ENCODE data around the gene ACTBL2.

Gene ACTBL2

DNA sequence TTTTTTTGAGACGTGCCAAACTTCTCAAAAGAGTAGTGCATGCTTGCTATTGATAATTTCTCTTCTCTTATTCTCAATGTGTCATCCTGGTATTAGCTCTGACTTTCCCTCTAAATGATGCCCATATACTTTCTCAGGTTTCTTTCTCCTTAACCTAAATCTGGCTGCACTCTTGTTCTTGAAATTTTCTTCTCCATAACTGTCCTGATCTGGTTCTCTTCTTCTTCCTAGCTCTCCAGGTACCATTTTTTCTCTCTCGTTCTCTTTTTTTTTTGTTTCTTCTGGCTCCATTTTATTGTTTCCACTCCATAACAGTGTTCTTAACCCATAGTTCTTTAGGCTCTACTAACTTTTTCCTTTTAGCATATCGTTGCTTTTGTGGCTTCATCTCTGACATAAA lies 47.9 kb downstream of the ACTBL2 start:
- no peak overlapping the region for H2AFZ ChIP-seq (ENCODE audit: low read length, unreplicated experiment)
- H3K4me3 ChIP-seq (ENCODE audit: low read depth, low read length) = no peak overlapping the region
- peak overlapping the region; percentile 98 for H3K27ac ChIP-seq (ENCODE audit: low read depth, low read length)
- no peaks in the 10 kb centered on the region for H3K36me3 ChIP-seq (ENCODE audit: insufficient read depth, low read length)
- H3K79me2 ChIP-seq (ENCODE audit: control insufficient read depth, insufficient read depth, low read length, unreplicated experiment) = no peaks in the 10 kb centered on the region
- no peaks in the 10 kb centered on the region for H3K27me3 ChIP-seq (ENCODE audit: insufficient read depth, low read length)
- H3K4me1 ChIP-seq (ENCODE audit: control insufficient read depth, insufficient read depth, low read length, unreplicated experiment) = peaks cover 66% of the 10 kb centered on the region

DNA sequence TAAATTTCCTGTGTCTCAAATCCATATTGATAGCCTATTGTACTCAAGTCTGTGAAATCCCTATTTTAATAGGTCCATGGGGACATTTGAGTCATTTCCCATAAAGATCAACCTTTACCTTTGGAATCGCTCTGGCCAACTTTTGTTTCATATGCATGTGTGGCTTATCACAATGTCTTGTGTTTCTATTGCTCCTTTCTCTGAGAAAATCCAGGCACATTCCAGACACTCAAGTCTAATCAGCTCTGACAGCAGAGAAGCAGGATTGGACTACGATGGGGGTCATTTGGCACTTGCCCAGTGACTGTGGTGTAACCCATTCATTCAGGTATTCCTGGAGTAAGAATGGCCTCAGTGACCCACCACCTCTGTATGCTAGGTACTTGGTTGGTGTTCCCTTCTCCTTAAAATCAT lies 48.4 kb downstream of the ACTBL2 start:
- Histone ChIP-seq H3K4me3 (ENCODE audit: low read depth, low read length) (0 out of 2 replicates have a peak overlapping the region, but pooled peaks have one; percentile 3), H3K79me2 (ENCODE audit: control insufficient read depth, insufficient read depth, low read length, unreplicated experiment) (no peaks in the 10 kb centered on the region), H3K27me3 (ENCODE audit: insufficient read depth, low read length) (no peaks in the 10 kb centered on the region), H3K27ac (ENCODE audit: low read depth, low read length) (peak overlapping the region; percentile 98), H2AFZ (ENCODE audit: low read length, unreplicated experiment) (no peak overlapping the region), H3K4me1 (ENCODE audit: control insufficient read depth, insufficient read depth, low read length, unreplicated experiment) (peaks cover 62% of the 10 kb centered on the region), H3K36me3 (ENCODE audit: insufficient read depth, low read length) (no peaks in the 10 kb centered on the region)

GRCh38 chr5:57432876-57433275 lies 49.7 kb downstream of the ACTBL2 start:
- no peaks in the 10 kb centered on the region for H3K36me3 ChIP-seq (ENCODE audit: insufficient read depth, low read length)
- H3K4me1 ChIP-seq (ENCODE audit: control insufficient read depth, insufficient read depth, low read length, unreplicated experiment) = peaks cover 48% of the 10 kb centered on the region
- H3K79me2 ChIP-seq (ENCODE audit: control insufficient read depth, insufficient read depth, low read length, unreplicated experiment) = no peaks in the 10 kb centered on the region
- H3K27me3 ChIP-seq (ENCODE audit: insufficient read depth, low read length) = no peaks in the 10 kb centered on the region
- no peak overlapping the region for H2AFZ ChIP-seq (ENCODE audit: low read length, unreplicated experiment)
- H3K27ac ChIP-seq (ENCODE audit: low read depth, low read length) = peak overlapping the region; percentile 98
- H3K4me3 ChIP-seq (ENCODE audit: low read depth, low read length) = no peak overlapping the region

- Histone ChIP-seq H3K4me3 (ENCODE audit: low read depth, low read length) (no peak overlapping the region), H3K27ac (ENCODE audit: low read depth, low read length) (no peak overlapping the region), H3K27me3 (ENCODE audit: insufficient read depth, low read length) (no peaks in the 10 kb centered on the region), H3K79me2 (ENCODE audit: control insufficient read depth, insufficient read depth, low read length, unreplicated experiment) (no peaks in the 10 kb centered on the region), H3K4me1 (ENCODE audit: control insufficient read depth, insufficient read depth, low read length, unreplicated experiment) (peaks cover 37% of the 10 kb centered on the region), H2AFZ (ENCODE audit: low read length, unreplicated experiment) (no peak overlapping the region), H3K36me3 (ENCODE audit: insufficient read depth, low read length) (no peaks in the 10 kb centered on the region)
These were observed 50.9 kb downstream of the ACTBL2 start for GRCh38 chr5:57431759-57432158.
